Activated CD8-positive, alpha-beta memory T cell treated with anti-CD3 and anti-CD28 coated beads for 36 hours (primary cell): ENCODE measurements around the gene ELOF1. TPM values are rescaled to one million over a fixed set of nuclear protein-coding genes. Genes with fewer than 3 reads are reported as not detected.

Experiments
- CTCF ChIA-PET: fragments of 350-600 bp; sonication (Branson Sonifier 250); formaldehyde crosslinking; loops from one replicate; lab custom pipeline; 2021; ENCODE audit warnings: antibody characterized with exemption; lab: Charles Lee
- POLR2A ChIA-PET: fragments of 350-600 bp; sonication (Branson Sonifier 250); formaldehyde crosslinking; loops from one replicate; lab custom pipeline; 2021; ENCODE audit warnings: antibody characterized with exemption; lab: Charles Lee
- total RNA-seq, 2 experiments: library from RNA; stranded (reverse); gene quantifications; one replicate each; pipeline ENCODE4 v1.2.3, GENCODE V29; 2021

ELOF1 gene
- total RNA-seq: 10 to 100 TPM; 64.2 to 68.5 TPM

DNA sequence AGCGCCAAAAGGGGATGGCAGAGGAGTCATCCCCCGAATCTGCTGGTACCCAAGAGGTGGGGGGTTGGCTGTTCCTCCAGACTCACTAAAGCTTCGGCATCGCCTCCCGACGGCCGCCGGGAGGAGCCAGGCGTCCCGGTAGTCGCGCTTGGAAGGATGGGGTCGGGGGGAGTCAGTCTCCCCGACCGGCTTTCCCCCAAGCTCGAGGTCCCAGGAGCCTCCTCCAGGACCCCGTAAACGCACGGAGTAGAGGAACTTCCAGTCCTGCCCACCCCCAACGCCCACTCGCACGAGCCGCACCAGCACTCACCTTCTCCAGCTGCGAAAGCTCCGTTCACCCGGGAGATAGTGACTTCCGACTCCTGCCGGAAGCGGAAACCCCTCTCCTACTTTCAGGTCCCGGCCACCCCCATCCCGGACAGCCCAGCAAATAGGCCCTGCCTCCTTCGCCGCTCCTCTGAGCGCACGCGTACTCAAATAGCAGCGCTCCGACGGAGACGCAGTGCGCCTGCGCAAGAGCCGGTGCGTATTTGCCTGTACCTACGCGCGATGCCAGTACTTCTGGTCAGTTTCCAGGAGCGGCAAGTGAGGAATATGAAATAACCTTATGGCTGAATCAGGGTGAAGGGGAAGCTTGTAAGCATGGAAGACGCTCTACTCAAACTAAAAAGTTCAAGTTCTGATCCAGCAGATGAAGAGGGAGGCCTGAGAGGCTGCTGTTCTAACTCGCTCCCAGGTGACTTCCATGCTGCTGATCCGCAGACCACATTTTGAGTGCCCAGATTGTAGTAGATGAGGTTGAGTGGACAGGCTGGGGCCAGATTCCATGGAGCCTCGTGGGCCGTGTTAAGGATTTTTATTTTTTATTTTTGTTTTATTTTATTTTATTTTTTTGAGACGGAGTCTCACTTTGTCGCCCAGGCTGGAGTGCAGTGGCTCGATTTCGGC is at the start of gene ELOF1:
TSS of gene ELOF1 (minus strand) at position 350 of the 948 bp plus-strand sequence. CDS start 4,883 bp downstream, outside the sequence.
- ChIA-PET CTCF (interaction anchor here (0.6 to 3.2 kb wide), 13 partner anchors 18 to 76 kb away, joined by 3 to 18 read pairs (median 3); partner anchors contain the start of gene ECSIT), POLR2A (interaction anchor here (0.5 to 2.2 kb wide), 10 partner anchors 14 to 610 kb away, joined by 3 to 12 read pairs (median 4); partner anchors contain the start of genes ECSIT, SPC24 and ZNF627)

DNA sequence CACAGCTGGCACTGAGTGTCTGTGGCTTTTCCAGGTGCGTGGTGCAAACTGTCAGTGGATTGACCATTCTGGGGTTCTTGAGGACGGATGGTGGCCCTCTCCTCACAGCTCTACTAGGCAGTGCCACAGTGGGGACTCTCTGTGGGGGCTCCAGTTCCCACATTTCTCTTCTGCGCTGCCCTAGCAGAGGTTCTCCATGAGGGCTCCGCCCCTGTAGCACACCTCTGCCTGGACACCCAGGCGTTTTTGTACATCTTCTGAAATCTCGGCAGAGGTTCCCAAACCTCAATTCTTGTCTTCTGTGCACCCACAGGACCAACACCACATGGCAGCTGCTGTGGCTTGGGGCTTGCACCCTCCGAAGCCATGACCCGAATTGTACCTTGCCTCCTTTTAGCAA is 47.5 kb upstream of the ELOF1 start:
- ChIA-PET POLR2A (no interaction called here), CTCF (no interaction called here)

DNA sequence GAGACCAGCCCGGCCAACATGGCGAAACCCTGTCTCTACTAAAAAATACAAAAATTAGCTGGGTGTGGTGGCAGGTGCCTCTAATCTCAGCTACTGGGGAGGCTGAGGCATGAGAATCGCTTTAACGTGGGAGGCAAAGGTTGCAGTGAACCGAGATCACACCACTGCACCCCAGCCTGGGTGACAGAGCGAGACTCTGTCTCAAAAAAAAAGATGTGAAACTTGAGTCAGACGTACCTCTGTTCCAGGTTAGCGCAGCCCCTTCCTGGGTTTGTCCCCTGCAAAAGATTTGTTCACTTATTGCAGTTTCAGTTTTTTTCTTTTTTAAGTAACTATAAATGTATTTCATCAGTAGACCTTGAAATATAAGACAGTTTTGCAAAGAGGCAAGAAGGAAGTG is 40.7 kb upstream of the ELOF1 start:
- POLR2A ChIA-PET: interaction anchor here (0.6 kb wide), 1 partner anchor 1281 kb away, joined by 4 read pairs; no protein-coding TSS in a partner anchor
- CTCF ChIA-PET: interaction anchor here (0.6 kb wide), 1 partner anchor 76 kb away, joined by 4 read pairs; no protein-coding TSS in a partner anchor

DNA sequence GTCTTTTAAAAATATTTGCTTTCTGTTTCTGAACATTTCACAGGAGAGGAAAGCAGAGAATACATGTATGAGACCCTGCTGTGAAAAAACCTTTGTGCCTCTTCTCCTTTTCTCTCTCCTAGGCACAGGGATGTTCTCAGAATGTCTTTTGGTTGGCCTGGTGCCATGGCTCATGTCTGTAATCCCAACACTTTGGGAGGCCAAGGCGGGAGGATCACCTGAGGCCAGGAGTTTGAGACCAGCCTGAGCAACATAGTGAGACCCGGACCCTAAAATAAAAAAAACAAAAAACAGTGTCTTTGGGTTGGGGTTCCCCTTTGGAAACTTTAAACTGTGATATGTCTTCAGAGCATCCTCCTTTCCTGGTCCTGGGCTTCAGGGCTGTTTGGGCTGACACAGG is 39.7 kb upstream of the ELOF1 start:
- ChIA-PET CTCF (no interaction called here), POLR2A (no interaction called here)

DNA sequence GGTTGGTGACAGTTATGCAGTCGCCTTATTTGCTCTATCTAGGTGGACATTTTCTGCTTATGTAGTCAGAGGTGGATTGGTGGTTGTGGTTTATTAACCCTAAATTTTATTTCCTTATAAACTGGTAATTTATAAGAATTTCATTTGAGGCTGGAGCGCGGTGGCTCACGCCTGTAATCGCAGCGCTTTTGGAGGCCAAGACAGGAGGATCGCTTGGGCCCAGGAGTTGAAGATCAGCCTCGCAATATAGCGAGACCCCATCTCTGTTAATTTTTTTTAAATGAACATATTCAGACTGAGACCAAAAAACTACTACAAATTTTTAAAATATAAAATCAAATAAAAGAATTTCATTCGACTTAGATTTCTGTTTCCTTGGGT is 39.1 kb upstream of the ELOF1 start:
- ChIA-PET CTCF (interaction anchor here (0.5 to 1.8 kb wide), 3 partner anchors 37 to 503 kb away, joined by 3 to 5 read pairs (median 3); no protein-coding TSS in a partner anchor), POLR2A (interaction anchor here (0.7 to 1.1 kb wide), 2 partner anchors 16 to 39 kb away, joined by 3 to 11 read pairs; partner anchors contain the start of gene ELOF1)

DNA sequence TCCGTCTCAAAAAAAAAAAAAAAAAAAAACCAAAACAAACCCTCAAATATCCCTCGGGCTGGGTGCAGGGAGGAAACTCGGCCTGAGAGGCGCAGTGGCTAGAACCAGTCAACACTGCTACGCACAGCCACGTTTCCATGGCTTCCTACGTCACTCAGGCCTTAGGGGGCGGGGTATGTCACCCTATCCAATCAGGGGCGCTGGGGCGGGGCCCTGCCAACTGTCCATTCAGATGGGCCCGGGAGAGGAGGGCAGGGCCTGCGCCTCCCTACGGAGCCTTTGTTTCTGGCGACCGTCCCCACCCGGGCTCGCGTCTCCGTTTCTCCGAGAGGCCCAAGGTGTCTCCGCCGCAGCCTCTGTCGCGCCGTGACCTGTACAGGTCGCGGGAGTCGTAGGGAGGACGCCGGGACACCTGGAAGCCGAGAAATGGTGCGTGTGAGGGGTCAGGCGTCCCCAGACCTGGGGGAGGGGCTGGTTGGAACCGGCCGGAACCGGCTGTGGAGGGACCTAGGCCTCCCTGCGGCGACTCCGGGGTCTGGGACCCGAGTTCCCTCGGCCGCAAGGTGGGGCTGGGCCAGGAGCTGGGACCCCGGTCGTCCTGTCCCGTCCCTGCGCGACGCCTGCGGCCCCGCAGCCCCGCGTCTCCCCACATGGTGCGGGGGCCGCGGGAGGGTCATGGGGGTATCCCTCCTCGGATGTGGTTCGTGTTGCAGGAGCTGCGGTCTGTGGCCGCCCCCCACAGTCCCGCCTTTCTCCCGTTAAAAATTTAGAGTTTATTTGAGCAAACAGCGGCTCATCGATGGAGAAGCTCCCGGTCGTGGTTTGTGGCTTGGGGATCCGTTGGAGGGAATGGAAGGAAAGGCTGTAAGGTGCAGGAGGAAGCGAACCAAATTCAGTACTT is 38.4 kb upstream of the ELOF1 start, which contains the start of gene ZNF627:
TSS of gene ZNF627 (plus strand) at position 282 of the 901 bp plus-strand sequence. CDS start at position 427, 145 bp downstream.
- ChIA-PET POLR2A (interaction anchor here (0.6 to 1.1 kb wide), 9 partner anchors 16 to 699 kb away, joined by 3 to 11 read pairs (median 5); partner anchors contain the start of gene ELOF1), CTCF (interaction anchor here (0.5 to 1.8 kb wide), 5 partner anchors 21 to 502 kb away, joined by 3 to 5 read pairs (median 3); no protein-coding TSS in a partner anchor)

DNA sequence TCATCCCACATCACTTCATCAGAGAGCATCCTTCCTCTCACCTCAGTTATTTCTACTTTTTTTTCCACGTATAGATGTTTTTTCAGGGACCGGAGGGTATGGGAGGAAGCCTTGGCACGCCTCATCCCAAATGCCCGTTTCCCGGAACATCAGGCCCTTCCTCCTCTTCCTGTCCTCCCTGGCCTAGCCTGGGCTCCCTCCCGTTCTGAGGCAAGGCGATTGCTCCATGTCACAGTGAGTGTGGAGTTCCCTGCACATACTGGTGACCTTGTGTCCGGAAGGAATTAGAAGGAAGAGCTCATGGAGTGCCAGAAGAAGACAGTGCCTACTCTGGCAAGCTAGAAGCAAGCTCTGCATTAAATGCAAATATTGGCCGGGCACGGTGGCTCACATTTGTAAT is 37.1 kb upstream of the ELOF1 start:
- ChIA-PET CTCF (no interaction called here), POLR2A (no interaction called here)

DNA sequence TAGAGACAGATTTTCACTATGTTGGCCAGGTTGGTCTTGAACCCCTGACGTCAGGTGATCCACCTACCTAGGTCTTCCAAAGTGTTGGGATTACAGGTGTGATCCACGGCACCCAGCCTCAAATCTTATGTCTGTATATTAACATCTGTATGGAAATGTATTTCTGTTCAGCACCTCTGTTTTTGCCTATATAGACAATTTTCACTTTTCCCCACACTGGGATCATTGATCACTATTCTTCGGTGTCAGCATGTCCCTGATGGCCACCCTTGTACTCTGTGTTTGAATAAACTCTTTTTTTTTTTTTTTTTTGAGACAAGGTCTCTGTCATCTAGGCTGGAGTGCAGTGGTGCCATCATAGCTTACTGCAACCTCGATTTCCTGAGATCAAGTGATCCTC is 35.1 kb upstream of the ELOF1 start:
- ChIA-PET CTCF (interaction anchor here (1.4 to 1.7 kb wide), 2 partner anchors 58 to 112 kb away, joined by 3 to 4 read pairs; no protein-coding TSS in a partner anchor), POLR2A (interaction anchor here (0.7 kb wide), 1 partner anchor 24 kb away, joined by 6 read pairs; no protein-coding TSS in a partner anchor)

DNA sequence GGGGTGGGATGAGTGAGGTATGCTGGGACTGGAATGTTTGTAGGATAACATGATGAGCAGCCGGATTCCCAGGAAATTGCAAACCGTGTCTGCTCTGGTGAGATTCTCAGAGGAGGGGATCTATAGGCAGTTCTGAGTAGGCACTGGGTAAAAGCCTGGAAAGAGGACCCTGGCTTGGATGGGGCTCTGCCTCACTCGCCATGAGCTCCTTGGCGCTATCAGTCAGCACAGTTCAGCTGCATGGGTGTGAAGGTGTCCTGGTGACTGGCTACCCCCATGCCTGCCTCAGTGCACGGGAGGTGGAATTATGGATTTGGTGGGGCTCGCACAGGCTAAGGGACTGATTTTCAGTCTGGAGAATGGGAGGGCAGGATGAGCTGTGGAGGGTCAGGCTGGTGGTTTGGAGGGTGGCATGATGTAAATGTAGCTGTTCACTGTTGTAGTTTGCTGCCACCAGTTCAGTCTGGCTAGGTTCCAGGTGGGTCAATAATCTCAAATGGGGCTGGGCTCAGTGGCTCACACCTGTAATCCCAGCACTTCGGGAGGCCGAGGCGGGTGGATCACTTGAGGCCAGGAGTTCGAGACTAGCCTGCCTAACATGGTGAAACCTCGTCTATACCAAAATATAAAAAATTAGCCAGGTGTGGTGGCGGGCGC is 29.1 kb upstream of the ELOF1 start:
- CTCF ChIA-PET: interaction anchor here (0.6 to 1.5 kb wide), 8 partner anchors 10 to 125 kb away, joined by 3 to 5 read pairs (median 3); partner anchors contain the start of gene ELOF1
- POLR2A ChIA-PET: no interaction called here

DNA sequence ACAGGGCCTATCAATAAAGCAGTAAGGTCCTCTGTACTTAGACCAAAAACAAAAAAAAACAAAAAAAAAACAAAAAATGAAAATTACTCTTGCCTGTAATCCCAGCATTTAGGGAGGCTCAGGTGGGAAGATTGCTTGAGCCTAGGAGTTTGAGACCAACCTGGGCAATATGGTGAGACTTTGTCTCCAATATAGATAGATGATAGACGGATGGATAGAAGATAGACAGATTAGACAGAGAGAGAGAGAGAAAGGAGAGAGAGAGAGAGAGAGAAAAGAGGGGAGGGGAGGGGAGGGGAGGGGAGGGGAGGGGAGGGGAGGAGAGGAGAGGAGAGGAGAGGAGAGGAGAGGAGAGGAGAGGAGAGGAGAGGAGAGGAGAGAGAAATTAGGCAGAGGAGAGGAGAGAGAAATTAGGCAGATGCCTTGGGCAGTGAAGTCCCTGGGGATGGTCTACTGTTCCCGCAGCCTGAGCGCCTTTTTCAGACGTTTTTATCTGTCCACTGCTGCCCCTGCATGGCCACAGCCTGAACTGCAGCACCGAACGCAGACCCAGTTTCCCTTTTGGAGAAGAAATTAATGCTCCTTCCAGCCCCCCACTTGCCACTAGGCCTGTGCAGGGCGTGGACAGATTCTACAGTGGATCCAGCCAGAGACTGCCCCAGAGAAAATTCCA is 28.4 kb upstream of the ELOF1 start:
- ChIA-PET CTCF (interaction anchor here (0.6 to 1.5 kb wide), 6 partner anchors 9 to 105 kb away, joined by 3 to 5 read pairs (median 4); partner anchors contain the start of gene ELOF1), POLR2A (interaction anchor here (1.0 kb wide), 1 partner anchor 28 kb away, joined by 3 read pairs; the partner anchor contains the start of gene ELOF1)

DNA sequence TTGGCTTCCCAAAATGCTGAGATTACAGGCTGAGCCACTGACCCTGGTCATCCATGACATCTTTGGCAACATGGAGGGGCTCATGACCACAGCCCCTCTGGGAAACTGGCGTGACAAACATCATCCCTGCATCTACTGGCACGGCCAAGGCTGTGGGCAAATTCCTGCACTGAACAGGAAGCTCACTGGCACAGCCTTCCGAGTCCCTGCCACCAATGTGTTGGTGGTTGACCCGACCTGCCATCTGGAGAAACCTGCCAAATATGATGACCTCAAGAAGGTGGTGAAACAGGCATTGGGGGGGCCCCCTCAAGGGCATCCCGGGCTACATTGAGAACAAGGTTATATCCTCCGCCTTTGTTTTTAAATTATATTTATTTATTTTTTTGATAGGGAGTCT is 27.3 kb upstream of the ELOF1 start:
- CTCF ChIA-PET: interaction anchor here (0.6 to 2.8 kb wide), 3 partner anchors 13 to 85 kb away, joined by 3 to 7 read pairs (median 5); no protein-coding TSS in a partner anchor
- POLR2A ChIA-PET: interaction anchor here (1.0 kb wide), 1 partner anchor 27 kb away, joined by 3 read pairs; the partner anchor contains the start of gene ELOF1

DNA sequence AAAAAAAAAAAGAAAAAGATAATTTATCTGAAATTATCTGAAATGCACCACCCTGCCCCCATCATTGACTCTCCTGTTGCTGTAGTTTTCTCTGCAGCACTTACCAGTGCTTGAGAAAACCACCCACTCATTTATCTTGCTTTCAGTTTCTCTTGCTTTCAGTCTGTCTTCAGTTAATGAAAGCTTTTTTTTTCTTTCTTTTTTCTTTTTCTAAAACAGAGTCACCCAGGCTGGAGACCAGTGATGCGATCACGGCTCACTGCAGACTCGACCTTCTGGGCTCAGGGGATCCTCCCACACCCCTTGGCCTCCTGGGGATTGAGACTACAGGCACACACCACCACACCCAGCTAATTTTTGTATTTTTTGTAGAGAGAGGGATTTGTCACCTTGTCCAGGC is 22.7 kb upstream of the ELOF1 start:
- CTCF ChIA-PET: interaction anchor here (0.6 to 2.2 kb wide), 7 partner anchors 14 to 1384 kb away, joined by 3 to 18 read pairs (median 3); partner anchors contain the start of gene ELOF1
- POLR2A ChIA-PET: interaction anchor here (0.6 to 2.6 kb wide), 5 partner anchors 16 to 620 kb away, joined by 3 to 11 read pairs (median 6); partner anchors contain the start of gene ELOF1

DNA sequence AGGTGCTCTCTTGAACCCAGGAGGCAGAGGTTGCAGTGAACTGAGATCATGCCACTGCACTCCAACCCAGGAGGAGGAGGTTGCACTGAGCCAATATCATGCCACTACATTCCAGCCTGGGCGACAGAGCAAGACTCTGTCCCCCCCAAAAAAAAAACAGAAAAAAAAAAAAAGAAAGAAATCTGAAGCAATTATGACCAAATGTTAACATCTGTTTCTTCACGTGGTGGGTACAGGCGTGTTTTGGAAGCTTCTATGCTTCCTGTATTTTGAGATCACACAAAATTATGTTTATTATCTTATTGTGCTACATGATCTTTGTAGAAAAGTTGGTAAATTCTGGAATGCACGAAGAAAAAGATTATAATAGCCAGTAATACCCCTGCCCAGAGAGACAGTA is 21.1 kb upstream of the ELOF1 start:
- ChIA-PET POLR2A (interaction anchor here (2.6 kb wide), 1 partner anchor 21 kb away, joined by 11 read pairs; the partner anchor contains the start of gene ELOF1), CTCF (interaction anchor here (2.2 kb wide), 1 partner anchor 21 kb away, joined by 18 read pairs; the partner anchor contains the start of gene ELOF1)

DNA sequence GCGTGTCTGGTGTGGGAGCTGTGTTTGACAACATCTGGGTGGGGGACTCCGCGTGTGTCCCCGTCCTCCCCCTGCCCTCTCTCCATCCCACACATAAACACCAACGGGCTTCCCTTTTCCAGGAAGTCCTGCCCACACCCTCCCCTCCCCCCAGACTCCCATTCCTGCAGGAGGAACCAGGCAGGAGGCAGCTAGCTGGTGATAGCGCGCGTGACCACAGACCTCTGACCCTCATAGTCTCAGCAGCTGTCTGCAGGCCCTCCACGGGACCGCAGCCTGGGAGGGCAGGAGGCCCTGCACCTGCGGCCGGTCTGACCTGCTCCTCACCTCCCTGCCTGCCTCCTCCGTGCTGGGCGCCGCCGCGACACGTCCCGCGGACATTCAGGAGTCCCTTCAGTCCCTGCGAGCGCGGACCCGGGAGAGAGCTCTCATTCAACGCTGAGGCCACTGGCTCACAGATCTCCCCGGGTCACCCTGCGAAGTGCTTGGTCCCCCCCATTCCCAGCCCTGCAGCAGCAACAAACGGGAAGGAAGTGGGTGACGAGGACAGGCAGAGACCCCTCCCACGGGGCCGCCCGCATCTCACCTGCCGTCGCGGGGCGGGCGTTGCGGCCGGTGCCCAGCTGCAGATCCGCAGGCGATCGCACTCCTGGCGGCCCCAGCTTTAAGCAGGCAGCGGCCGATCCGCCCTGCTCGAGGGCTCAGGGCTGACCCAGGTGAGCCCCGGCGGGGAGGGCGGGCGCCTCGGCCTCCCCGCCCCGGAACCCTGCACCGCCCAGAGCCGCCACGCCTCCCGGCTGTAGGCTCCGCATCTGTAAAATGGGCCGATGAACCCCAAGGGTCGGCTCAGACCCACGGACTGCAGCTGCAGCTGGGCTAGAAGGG is 19.5 kb upstream of the ELOF1 start:
- ChIA-PET POLR2A (interaction anchor here (0.5 to 0.8 kb wide), 4 partner anchors 10 to 19 kb away, joined by 3 to 11 read pairs (median 3); partner anchors contain the start of gene ELOF1), CTCF (interaction anchor here (0.9 to 1.2 kb wide), 6 partner anchors 10 to 1196 kb away, joined by 3 to 5 read pairs (median 3); partner anchors contain the start of genes ELOF1 and HOOK2)
